HEK293T (cell line): ENCODE data around the gene LTO1.

Experiments
- ELF4 ChIP-seq: fragments of 450-650 bp; IDR thresholded peaks from 2 replicates; pipeline ENCODE4 v1.6.1; 2017; ENCODE audit warnings: antibody characterized with exemption
- FOXM1 ChIP-seq: fragments of 450-650 bp; IDR thresholded peaks from 2 replicates; pipeline ENCODE4 v1.6.1; 2017; ENCODE audit warnings: mild to moderate bottlenecking, borderline replicate concordance
- L3MBTL2 ChIP-seq: fragments of 450-650 bp; conservative IDR thresholded peaks from 2 replicates; pipeline ENCODE4 v1.6.1; 2016; ENCODE audit warnings: mild to moderate bottlenecking
- TARDBP ChIP-seq: fragments of 450-650 bp; IDR thresholded peaks from 2 replicates; pipeline ENCODE4 v1.6.1; 2016

GRCh38 chr11:69711822-69712801 lies 37.0 kb upstream of the LTO1 start:
- TF ChIP-seq TARDBP (no peak), ELF4 (no peak), L3MBTL2 (no peak), FOXM1 (no peak)
